ENCODE results near the gene STK11IP.

DNA sequence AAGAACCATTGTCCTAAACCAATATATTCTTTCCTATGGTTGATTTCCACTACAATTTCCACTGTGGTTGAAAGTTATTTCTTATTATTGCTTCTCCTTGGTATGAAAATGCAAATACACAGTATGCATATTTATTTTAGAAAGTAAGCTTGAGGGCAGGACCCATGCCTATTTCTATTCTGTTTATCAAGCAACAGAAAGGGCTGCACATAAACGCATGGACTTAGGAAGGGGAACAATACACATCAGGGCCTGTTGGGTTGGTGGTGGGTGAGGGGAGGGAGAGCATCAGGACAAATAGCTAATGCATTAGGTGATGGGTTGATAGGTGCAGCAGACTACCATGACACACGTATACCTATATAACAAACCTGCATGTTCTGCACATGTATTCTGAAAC lies 50.5 kb downstream of the STK11IP start:
- TF ChIP-seq POLR2AphosphoS5 (IDR thresholded peaks at IDR 0.05; ENCODE audit: low read depth) (no peak), GABPA (IDR thresholded peaks at IDR 0.05; ENCODE audit: low read depth) (no peak)
- TF ChIP-seq, protein P1, sequence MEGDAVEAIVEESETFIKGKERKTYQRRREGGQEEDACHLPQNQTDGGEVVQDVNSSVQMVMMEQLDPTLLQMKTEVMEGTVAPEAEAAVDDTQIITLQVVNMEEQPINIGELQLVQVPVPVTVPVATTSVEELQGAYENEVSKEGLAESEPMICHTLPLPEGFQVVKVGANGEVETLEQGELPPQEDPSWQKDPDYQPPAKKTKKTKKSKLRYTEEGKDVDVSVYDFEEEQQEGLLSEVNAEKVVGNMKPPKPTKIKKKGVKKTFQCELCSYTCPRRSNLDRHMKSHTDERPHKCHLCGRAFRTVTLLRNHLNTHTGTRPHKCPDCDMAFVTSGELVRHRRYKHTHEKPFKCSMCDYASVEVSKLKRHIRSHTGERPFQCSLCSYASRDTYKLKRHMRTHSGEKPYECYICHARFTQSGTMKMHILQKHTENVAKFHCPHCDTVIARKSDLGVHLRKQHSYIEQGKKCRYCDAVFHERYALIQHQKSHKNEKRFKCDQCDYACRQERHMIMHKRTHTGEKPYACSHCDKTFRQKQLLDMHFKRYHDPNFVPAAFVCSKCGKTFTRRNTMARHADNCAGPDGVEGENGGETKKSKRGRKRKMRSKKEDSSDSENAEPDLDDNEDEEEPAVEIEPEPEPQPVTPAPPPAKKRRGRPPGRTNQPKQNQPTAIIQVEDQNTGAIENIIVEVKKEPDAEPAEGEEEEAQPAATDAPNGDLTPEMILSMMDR (IDR thresholded peaks at IDR 0.05; ENCODE audit: insufficient read depth, low read length), result no peak
- TF ChIP-seq, protein P2, sequence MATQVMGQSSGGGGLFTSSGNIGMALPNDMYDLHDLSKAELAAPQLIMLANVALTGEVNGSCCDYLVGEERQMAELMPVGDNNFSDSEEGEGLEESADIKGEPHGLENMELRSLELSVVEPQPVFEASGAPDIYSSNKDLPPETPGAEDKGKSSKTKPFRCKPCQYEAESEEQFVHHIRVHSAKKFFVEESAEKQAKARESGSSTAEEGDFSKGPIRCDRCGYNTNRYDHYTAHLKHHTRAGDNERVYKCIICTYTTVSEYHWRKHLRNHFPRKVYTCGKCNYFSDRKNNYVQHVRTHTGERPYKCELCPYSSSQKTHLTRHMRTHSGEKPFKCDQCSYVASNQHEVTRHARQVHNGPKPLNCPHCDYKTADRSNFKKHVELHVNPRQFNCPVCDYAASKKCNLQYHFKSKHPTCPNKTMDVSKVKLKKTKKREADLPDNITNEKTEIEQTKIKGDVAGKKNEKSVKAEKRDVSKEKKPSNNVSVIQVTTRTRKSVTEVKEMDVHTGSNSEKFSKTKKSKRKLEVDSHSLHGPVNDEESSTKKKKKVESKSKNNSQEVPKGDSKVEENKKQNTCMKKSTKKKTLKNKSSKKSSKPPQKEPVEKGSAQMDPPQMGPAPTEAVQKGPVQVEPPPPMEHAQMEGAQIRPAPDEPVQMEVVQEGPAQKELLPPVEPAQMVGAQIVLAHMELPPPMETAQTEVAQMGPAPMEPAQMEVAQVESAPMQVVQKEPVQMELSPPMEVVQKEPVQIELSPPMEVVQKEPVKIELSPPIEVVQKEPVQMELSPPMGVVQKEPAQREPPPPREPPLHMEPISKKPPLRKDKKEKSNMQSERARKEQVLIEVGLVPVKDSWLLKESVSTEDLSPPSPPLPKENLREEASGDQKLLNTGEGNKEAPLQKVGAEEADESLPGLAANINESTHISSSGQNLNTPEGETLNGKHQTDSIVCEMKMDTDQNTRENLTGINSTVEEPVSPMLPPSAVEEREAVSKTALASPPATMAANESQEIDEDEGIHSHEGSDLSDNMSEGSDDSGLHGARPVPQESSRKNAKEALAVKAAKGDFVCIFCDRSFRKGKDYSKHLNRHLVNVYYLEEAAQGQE (IDR thresholded peaks at IDR 0.05; ENCODE audit: insufficient replicate concordance, low read depth), result no peak
